OCI-LY7 (cell line): ENCODE results near the gene DPYD. TPM values are rescaled to one million over a fixed set of nuclear protein-coding genes. Genes with fewer than 3 reads are reported as not detected.

Source experiments
- BruUV-seq: library from RNA; stranded (reverse); fragments of 400-500 nt; replicated peaks from 2 replicates; lab custom pipeline; 2021; lab: Mats Ljungman, UMichigan
- CTCF ChIA-PET: fragments of 300-600 bp; sonication (Branson Sonifier 250); formaldehyde crosslinking; loops from one replicate; lab custom pipeline; 2022; ENCODE audit warnings: antibody characterized with exemption; ENCODE audit not compliant: unreplicated experiment; lab: Charles Lee
- POLR2A ChIA-PET: fragments of 300-600 bp; sonication (Branson Sonifier 250); formaldehyde crosslinking; loops from one replicate; lab custom pipeline; 2022; ENCODE audit warnings: antibody characterized with exemption; lab: Charles Lee
- DNase-seq: peaks from one replicate; pipeline ENCODE4 v3.0.0-alpha.2; 2015; ENCODE audit warnings: low spot score
- H2AFZ ChIP-seq: fragments of 200-600 bp; sonication (generic), shearing (Covaris generic); 2 replicates; pipeline ENCODE4 v1.6.1; 2014; ENCODE audit warnings: mild to moderate bottlenecking, antibody characterized with exemption, low read length, moderate library complexity
- H3K27ac ChIP-seq: fragments of 200-600 bp; sonication (generic); 2 replicates; pipeline ENCODE4 v1.5.1; 2014; ENCODE audit warnings: mixed run types, low read depth, mild to moderate bottlenecking, moderate library complexity, low read length, inconsistent platforms; ENCODE audit not compliant: poor library complexity, severe bottlenecking
- H3K36me3 ChIP-seq: fragments of 200-600 bp; sonication (generic); 2 replicates; pipeline ENCODE4 v1.6.1; 2014; ENCODE audit warnings: mild to moderate bottlenecking, antibody characterized with exemption, low read length, moderate library complexity, mixed read lengths; ENCODE audit not compliant: insufficient read depth
- H3K4me1 ChIP-seq: fragments of 200-600 bp; sonication (generic); 2 replicates; pipeline ENCODE4 v1.5.1; 2014; ENCODE audit warnings: mild to moderate bottlenecking, low read length; ENCODE audit not compliant: insufficient read depth, poor library complexity, severe bottlenecking
- H3K4me2 ChIP-seq: fragments of 200-600 bp; sonication (generic); 2 replicates; pipeline ENCODE4 v1.6.1; 2014; ENCODE audit warnings: mild to moderate bottlenecking, low read length
- H3K4me3 ChIP-seq: fragments of 200-600 bp; sonication (generic); 2 replicates; pipeline ENCODE4 v1.5.1; 2014; ENCODE audit warnings: mild to moderate bottlenecking, low read depth, low read length; ENCODE audit not compliant: poor library complexity, severe bottlenecking
- H3K79me2 ChIP-seq: fragments of 200-600 bp; sonication (generic); 2 replicates; pipeline ENCODE4 v1.6.1; 2016; ENCODE audit warnings: low read depth, mild to moderate bottlenecking, low read length, moderate library complexity, mixed read lengths; ENCODE audit not compliant: insufficient read depth
- H3K9me2 ChIP-seq: fragments of 200-600 bp; sonication (generic); 2 replicates; pipeline ENCODE4 v1.6.1; 2016; ENCODE audit warnings: mild to moderate bottlenecking, low read length, mixed read lengths; ENCODE audit not compliant: insufficient read depth
- H3K9me3 ChIP-seq: fragments of 200-600 bp; sonication (generic); 2 replicates; pipeline ENCODE4 v1.6.1; 2014; ENCODE audit warnings: mild to moderate bottlenecking, mixed run types, low read length, mixed read lengths
- H4K20me1 ChIP-seq: fragments of 200-600 bp; sonication (generic); 2 replicates; pipeline ENCODE4 v1.6.1; 2014; ENCODE audit warnings: mild to moderate bottlenecking, antibody characterized with exemption, low read length, moderate library complexity, mixed read lengths; ENCODE audit not compliant: insufficient read depth
- CTCF ChIP-seq: fragments of 200-600 bp; sonication (generic); conservative IDR thresholded peaks from 2 replicates; pipeline ENCODE4 v1.5.1; 2014; ENCODE audit warnings: mild to moderate bottlenecking, antibody characterized with exemption, low read length, moderate library complexity, mixed read lengths
- EZH2phosphoT487 ChIP-seq: fragments of 200-600 bp; sonication (generic); IDR thresholded peaks from 2 replicates; pipeline ENCODE4 v1.6.1; 2018; ENCODE audit warnings: low read depth, borderline replicate concordance, mild to moderate bottlenecking, mixed run types, antibody characterized with exemption, low read length, moderate library complexity, mixed read lengths
- intact Hi-C: fragments of 100-400 bp; cut with micrococcal nuclease; formaldehyde crosslinking; loops from one replicate; pipeline ENCODE4 v1.10.0; 2022; ENCODE audit not compliant: unreplicated experiment
- total RNA-seq, 2 experiments: library from RNA; depleted of rRNA in 1 of 2; stranded (reverse); fragments of >200 nt in 1 of 2; shearing (Covaris generic) in 1 of 2; gene quantifications; 2 replicates each; pipeline ENCODE4 v1.2.3, GENCODE V29; 2014 to 2022

Gene DPYD
- total RNA-seq, 2 experiments from 2014 or later = 5.5 to 13.4 TPM

GRCh38 chr1:97120806-97121205 lies 800.0 kb downstream of the DPYD start:
- no peak for DNase-seq
- Histone ChIP-seq H3K9me3 (no peaks in the 10 kb centered on the region), H3K79me2 (no peaks in the 10 kb centered on the region), H3K27ac (no peak overlapping the region), H3K4me3 (no peak overlapping the region), H3K4me2 (no peak overlapping the region), H2AFZ (no peak overlapping the region), H3K36me3 (no peaks in the 10 kb centered on the region), H3K4me1 (no peaks in the 10 kb centered on the region), H4K20me1 (no peaks in the 10 kb centered on the region), H3K9me2 (no peaks in the 10 kb centered on the region)
- TF ChIP-seq EZH2phosphoT487 (no peak), CTCF (no peak)
- ChIA-PET CTCF (no interaction called here), POLR2A (no interaction called here)
- intact Hi-C loops = no loop called here
- BruUV-seq = no TSS peak

GRCh38 chr1:97119260-97120158 lies 801.3 kb downstream of the DPYD start:
- intact Hi-C loops = no loop called here
- Histone ChIP-seq H3K4me3 (no peak overlapping the region), H2AFZ (no peak overlapping the region), H3K79me2 (no peaks in the 10 kb centered on the region), H3K4me2 (no peak overlapping the region), H3K9me2 (no peaks in the 10 kb centered on the region), H3K27ac (no peak overlapping the region), H3K36me3 (no peaks in the 10 kb centered on the region), H4K20me1 (no peaks in the 10 kb centered on the region), H3K4me1 (no peaks in the 10 kb centered on the region), H3K9me3 (no peaks in the 10 kb centered on the region)
- no peak for TF ChIP-seq CTCF
- TF ChIP-seq EZH2phosphoT487 = no peak
- ChIA-PET POLR2A (no interaction called here), CTCF (no interaction called here)
- no TSS peak for BruUV-seq
- DNase-seq = no peak

- no peak for TF ChIP-seq EZH2phosphoT487
- no TSS peak for BruUV-seq
- Histone ChIP-seq H2AFZ (no peak overlapping the region), H4K20me1 (no peaks in the 10 kb centered on the region), H3K9me3 (no peaks in the 10 kb centered on the region), H3K4me2 (no peak overlapping the region), H3K4me3 (no peak overlapping the region), H3K4me1 (no peaks in the 10 kb centered on the region), H3K36me3 (no peaks in the 10 kb centered on the region), H3K9me2 (no peaks in the 10 kb centered on the region), H3K27ac (no peak overlapping the region), H3K79me2 (no peaks in the 10 kb centered on the region)
- ChIA-PET CTCF (no interaction called here), POLR2A (no interaction called here)
- DNase-seq = no peak
- intact Hi-C loops = no loop called here
Observed at GRCh38 chr1:97114842-97115241, 806.0 kb downstream of the DPYD start.
